Posterior cingulate gyrus (tissue), 11 donors: ENCODE results near the gene STAC3.

Experiments
- DNase-seq, 10 donors: peaks; one replicate each; pipeline versions ENCODE4 v3.0.0 to v3.0.0-alpha.2; 2020 to 2021; ENCODE audit warnings: mixed read lengths in 3 of 10
- intact Hi-C: fragments of 100-400 bp; cut with DNase I; formaldehyde crosslinking; loops from one replicate; pipeline ENCODE4 v1.15.1; 2023

The STAC3 gene

GRCh38 chr12:57198329-57198728 is 52.7 kb downstream of the STAC3 start:
- no peak for DNase-seq
- intact Hi-C loops: no loop called here

DNA sequence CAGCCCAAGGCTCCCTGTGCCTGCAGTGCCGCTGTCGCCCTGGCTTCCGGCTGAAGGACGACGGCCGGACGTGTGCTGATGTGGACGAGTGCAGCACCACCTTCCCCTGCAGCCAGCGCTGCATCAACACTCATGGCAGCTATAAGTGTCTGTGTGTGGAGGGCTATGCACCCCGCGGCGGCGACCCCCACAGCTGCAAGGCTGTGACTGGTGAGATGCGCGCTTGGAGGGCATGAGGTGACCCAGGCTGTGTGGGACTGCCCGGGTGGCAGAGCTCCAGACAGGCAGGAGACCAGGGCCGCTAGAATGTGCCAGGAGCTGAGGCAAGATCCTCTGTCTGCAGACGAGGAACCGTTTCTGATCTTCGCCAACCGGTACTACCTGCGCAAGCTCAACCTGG is 54.0 kb downstream of the STAC3 start:
- no peak for DNase-seq
- intact Hi-C loops: no loop called here

DNA sequence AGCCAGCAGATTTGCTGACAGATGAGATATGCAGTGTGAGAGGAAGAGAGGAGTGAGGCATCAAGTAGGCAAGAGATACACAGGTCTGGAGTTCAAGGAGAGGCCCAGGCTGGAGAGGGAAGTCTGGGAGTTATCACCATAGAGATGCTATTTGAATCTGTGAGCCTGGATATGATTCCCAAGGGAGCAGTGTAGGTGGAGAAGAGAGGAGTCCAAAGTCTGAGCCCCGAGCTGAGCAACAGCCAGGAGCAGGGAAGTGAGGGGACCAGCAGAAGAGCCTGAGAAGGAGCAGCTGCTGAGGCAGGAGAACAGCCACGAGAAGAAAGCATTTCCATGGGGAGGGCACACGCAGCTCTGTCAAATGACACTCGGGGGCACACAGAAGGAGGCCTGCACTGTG is 54.5 kb downstream of the STAC3 start:
- intact Hi-C loops: no loop called here
- DNase-seq: peak in 1 of 10 donors; percentile 84

- intact Hi-C loops: no loop called here
- DNase-seq: no peak
Measured at GRCh38 chr12:57195611-57196371, 55.2 kb downstream of the STAC3 start.

GRCh38 chr12:57195186-57195585 is 55.8 kb downstream of the STAC3 start:
- peak in 3 of 10 donors; percentile 38 to 86 (median 69) for DNase-seq
- intact Hi-C loops: no loop called here

- DNase-seq: no peak
- intact Hi-C loops: no loop called here
Measured at GRCh38 chr12:57194253-57194652, 56.7 kb downstream of the STAC3 start.

DNA sequence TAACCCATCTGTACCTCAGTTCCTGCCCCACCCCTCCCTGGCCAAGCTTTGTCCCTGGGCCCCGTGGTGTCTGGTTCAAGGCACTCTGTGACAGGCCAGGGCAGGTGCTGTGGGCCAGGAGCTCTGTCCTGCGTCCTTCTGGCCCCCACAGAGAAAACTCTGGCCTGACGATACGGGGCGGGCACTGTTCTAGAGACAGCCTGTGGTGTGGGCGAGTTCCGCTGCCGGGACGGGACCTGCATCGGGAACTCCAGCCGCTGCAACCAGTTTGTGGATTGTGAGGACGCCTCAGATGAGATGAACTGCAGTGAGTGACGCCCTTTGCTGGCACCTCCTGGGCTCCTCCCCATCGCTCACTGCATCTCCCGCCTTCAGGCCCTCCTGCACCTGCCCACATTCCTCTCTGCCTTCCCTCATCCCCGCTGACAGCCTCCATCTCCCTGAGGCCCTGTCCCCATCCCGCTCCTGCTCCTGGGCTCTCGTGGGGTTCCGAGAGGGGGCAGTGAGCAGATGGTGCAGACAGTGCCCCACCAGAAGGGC is 57.2 kb downstream of the STAC3 start:
- intact Hi-C loops: no loop called here
- DNase-seq: no peak
